ENCODE data around the gene CCNB1IP1.

GRCh38 chr14:20350282-20350681 lies 17.2 kb upstream of the CCNB1IP1 start:
- TF ChIP-seq CTCF (IDR thresholded peaks at IDR 0.05; ENCODE audit: low read length), result no peak
- no peak for TF ChIP-seq EZH2 (optimal IDR thresholded peaks at IDR 0.05; ENCODE audit: low read depth, low read length)
- TF ChIP-seq EZH2phosphoT487 (IDR thresholded peaks at IDR 0.05; ENCODE audit: low read length), result no peak
